Cerebellar cortex (tissue), 1 donor: ENCODE measurements around the gene WWC1.
"Not testable (repeated sequence)": the region's sequence is repeated elsewhere in the genome, so short reads cannot be mapped to it uniquely, and the experiment has no call there.

Experiments
- DNase-seq: peaks from one replicate; pipeline ENCODE4 v3.0.0-alpha.2; 2015; ENCODE audit warnings: low spot score

Gene WWC1

GRCh38 chr5:168334695-168335094, 43.2 kb downstream of the WWC1 start:
- DNase-seq, result no peak

DNA sequence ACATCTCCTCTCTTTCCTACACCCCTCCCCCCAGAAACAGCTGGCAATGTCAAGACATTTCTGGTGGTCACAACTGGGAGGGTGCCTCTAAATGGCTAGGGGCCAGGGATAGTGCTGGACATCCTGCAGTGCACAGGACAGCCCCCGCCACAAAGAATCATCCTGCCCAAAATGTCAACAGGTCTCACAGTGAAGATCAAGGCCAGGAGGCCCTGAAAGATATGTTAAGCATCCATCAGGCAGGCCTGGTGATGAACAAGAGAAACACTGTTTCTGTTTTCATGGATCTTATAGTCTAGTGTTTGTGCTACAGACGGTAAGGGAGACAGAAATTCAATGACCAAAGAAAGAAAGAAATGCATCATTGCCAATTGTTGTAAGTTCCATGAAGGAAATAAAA, 45.9 kb downstream of the WWC1 start:
- no peak for DNase-seq

DNA sequence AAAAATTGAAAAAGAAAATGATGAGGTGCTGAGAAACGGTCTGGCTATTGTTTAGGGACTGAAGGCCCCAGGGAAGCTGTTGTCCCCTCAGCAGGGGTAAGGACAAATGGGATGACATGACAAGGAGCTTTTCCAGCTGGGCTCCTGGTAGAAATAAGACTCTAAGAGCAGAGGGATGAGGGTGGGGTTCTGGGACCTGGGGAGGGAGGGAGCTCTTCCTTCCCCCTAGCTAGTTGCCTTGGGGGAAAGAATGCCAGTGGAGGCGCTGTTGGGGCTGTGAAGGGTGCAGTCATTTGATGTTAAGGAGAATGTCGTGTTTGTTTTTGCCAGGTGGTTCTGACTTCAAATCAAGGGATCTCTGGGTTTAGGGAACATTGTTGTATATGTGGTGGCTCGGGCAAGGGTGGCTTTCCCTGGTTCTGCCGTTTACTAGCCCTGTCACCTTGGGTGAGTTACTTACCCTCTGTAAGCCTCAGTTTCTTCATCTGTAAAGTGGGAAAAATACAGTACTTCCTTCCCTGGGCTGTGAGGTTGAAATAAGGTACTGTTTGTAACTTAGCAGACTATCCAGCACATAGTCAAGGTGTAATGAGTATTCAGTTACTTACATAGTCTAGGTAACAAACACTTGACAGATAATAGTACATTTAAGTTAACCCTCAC, 47.8 kb downstream of the WWC1 start:
- DNase-seq, result no peak

DNA sequence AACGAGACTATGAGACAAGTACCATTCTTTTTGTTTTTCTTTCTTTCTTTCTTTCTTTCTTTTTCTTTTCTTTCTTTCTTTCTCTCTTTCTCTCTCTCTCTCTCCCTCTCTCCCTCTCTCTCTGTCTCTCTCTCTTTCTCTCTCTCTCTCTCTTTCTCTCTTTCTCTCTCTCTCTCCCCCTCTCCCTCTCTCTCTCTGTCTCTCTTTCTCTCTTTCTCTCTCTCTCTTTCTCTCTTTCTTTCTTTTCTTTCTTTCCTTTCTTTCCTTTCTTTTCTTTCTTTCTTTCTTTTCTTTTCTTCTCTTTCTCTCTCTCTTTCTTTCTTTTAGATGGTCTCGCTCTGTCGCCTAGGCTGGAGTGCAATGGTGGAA, 48.3 kb downstream of the WWC1 start:
- not testable (repeated sequence) for DNase-seq

DNA sequence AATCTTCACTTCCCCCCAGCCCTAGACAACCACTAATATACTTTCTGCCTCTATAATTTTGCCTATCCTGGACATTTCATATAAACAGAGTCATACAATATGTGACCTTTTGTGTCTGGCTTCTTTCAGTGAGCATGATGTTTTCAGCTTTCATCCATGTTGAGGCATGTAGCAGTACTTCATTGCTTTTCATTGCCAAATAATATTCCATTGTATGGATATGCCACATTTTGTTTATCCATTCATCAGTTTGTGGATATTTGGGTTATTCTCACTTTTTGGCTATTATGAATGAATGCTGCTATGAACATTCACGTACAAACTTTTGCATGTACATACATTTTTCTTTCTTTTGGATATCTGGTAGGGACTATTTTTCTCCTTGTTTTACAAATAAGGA, 49.0 kb downstream of the WWC1 start:
- no peak for DNase-seq

- no peak for DNase-seq
These were observed 49.7 kb downstream of the WWC1 start for GRCh38 chr5:168341178-168341577.

DNA sequence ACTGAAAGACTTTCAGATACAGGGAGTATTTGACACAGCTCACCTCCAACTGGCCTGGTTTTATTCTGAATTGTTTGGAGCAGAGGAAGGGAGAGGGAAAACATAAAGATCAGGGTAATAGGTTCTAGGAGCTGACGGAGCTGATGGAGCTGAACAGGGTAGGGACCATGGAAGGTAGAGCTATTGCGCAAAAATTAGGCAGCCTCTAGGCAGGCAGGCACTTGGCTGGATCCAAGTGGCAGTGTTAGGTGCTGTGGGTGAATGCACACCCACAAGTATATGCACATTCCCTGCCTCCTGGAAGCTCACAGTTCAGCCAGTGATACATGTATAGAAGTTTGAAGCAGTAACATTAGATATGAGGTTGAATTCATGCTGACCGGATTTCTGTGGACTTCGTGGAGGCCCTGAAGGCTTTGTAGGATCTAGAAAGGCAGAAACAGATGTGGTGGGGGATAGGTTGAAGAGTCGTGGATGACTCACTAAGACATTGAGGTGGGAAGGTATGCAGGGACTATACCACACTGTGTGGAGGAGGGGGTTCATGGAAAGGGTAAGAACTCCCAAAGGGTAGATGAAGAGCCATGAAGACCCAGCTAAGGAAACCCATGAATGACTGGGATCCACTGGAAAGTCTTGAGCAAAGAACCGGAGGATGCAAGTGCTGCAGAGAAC, 50.8 kb downstream of the WWC1 start:
- DNase-seq, result no peak

DNA sequence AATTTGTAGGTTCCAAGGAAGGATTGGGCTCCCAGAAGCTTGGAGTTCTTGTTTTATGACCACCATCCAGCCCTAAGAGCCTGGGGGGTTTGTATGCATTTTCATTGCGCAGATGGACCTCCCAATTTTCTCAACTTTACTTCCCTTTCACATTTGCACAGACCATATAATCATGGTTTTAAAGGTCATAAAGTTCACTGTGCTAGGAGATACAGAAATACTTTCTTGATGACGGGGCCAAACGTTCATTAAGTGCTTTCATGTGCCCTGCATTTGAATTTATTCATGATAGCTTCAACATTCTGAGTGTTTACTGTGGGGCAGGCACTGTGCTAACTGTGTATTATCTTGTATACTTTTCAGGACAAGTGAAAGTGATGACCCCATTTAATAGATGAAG, 51.5 kb downstream of the WWC1 start:
- DNase-seq, result no peak

- no peak for DNase-seq
These were observed 55.0 kb downstream of the WWC1 start for GRCh38 chr5:168346417-168346816.

- DNase-seq, result no peak
These were observed 56.1 kb downstream of the WWC1 start for GRCh38 chr5:168347368-168348083.

- no peak for DNase-seq
These were observed 56.6 kb downstream of the WWC1 start for GRCh38 chr5:168348084-168348414.

DNA sequence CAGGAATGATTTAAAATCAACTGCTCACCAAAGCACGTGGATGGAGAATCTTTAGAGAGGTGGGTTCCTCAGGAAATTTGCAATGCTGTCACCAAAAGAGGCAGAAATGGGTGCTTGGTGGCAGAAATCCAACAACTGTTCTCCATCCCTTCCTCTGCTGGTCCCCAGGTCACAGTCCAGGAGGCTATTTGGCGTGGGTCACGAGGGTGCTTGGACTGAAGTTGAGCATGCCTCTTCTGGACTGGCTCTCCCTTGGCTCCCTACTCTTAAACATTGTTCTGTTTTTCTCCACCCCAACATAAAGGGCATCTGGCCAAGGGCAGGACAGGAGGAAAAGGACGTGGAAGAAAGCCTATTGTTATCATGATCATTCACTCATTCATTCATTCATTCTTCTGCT, 58.9 kb downstream of the WWC1 start:
- no peak for DNase-seq

DNA sequence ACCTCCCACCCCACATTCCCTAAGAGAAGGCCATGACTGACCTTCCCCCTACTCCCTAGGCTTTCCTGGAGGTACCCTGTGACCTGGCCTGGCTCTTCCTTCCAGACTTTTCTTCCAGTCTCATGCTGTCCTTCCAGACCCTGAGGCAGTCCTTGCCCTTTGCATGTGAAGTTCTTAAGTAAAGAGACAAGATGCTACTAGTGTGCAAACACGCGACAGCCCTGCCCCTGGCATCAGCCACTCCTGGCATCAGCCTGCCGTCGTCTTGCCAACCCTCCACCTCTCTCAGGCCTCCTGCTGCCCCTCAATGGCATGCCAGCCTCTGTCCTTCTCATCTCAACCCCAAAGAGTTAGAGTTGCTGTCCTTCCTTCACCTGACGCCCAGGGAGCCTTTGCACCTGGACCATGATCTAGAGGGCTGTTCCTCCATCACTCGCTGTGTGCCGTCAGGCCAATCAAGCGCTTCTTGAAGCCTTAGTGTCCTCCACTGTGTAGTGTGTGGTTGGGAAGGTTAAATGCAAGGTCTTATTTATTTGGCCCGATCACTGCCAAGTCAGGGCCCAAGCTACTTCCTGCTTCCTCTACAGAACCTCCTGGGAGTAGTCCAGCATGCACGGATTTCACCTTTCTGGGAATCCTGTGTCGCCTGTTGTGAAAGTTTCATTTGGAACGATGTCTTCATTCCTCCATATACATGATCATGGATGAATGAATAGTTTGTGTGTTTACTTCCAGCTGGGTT, 61.9 kb downstream of the WWC1 start:
- no peak for DNase-seq

GRCh38 chr5:168354397-168354796, 63.0 kb downstream of the WWC1 start:
- no peak for DNase-seq

- DNase-seq, result no peak
These were observed 64.7 kb downstream of the WWC1 start for GRCh38 chr5:168356171-168356570.

- no peak for DNase-seq
These were observed 65.1 kb downstream of the WWC1 start for GRCh38 chr5:168356592-168356991.

DNA sequence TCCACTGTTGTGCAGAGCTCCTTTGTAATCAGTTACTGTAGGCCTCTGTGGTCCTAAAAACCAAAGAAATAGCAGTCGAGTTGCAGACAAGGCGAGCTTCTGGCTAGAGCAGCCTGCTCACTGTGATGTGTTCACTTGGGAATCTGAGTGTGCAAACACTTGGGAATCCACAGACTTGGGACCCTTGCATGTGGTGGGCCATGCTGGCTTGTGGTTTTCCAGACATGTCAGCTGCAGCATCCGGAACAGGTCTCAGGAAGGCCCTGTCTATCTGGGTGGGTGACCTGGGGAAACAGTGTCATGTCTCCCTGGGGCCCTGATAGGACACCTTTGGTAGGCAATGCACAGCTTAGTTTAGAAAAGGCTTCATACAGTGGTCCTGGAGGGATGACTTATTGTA, 66.4 kb downstream of the WWC1 start:
- DNase-seq, result no peak

GRCh38 chr5:168359820-168360460, 68.5 kb downstream of the WWC1 start:
- no peak for DNase-seq

GRCh38 chr5:168360521-168361285, 69.3 kb downstream of the WWC1 start:
- DNase-seq, result no peak

- DNase-seq, result no peak
These were observed 70.8 kb downstream of the WWC1 start for GRCh38 chr5:168362097-168362885.

DNA sequence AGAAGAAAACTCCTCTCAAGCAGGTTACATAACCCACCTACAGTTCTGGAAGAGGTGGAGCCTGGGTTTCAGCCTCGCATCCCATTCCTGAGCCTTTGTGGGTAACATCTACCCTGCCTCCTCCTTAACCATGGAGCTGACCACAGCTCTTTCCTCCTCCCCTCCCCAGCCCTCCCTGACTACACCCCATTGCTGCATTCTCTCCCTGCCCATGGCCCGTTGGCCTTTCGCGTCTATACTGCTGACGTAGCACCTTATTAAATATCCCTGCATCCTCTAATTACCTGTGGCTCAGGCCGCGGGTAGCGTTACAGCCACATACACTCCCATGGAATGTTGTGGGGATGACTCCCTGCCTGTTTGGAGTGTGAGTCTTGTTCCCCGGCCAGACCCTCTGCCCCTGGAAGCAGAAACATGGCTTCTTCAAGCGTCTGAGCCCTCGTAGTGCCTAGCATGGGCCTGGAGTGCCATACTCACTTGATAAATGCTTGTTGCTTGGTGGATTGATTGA, 72.8 kb downstream of the WWC1 start:
- DNase-seq, result no peak
